Adipose tissue (tissue), 3 donors: ENCODE data around the gene MPPED1. TPM values are rescaled to one million over a fixed set of nuclear protein-coding genes. Genes with fewer than 3 reads are reported as not detected.

Source experiments
- H3K27ac ChIP-seq: one replicate; pipeline ENCODE4 v1.5.1; 2013; ENCODE audit warnings: low read depth, low read length
- WGBS, 3 donors: extraction: QIAGEN DNeasy Blood & Tissue Kit; methylation state at CpG; one replicate each; pipeline ENCODE4 v1.1.7; 2013; 5-methylcytosine and 5-hydroxymethylcytosine counted together
- polyA plus RNA-seq, 3 donors: library from polyadenylated mRNA; stranded (reverse); fragments of 200-250 nt; gene quantifications; one replicate each; pipeline ENCODE4 v1.2.3, GENCODE V29; 2013
- donor health status: healthy with polysubstance abuse.
- donor health status: Bipolar disorder and iron deficiency.
- donor health status: healthy.

MPPED1 gene
- polyA plus RNA-seq, 3 donors: 0.16 TPM; not detected in 2

DNA sequence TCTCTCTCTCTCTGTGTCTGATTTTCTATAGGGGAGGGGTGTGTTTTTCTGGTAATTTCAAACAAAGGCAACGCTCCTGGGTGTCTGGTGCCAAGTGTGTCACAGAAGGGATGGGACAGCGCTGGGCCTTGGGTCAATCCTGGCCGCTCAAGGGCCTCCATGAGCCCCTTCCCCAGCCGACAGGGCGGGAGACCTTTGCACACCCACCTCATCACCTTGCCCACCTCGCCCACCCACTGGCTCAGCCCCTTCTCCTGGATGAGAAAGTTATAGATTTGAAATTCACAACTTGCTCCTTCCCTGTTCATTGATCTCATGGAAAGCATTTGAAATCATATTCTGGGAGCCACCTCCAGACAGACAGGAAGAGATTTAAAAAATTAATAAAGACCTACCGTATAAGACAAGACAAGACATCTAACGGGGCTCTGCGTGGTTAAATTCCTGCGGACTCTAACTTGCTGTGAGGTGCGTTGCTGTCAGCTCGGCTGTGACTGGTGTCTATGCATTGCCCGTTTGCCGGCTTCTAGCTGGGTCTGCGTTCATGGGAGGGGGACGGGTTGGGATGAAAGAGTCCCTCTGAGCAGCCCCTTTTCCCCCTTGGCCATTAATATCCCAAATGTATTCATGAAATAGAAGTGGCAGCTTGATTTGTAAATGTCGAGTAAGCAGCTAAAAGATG lies 27.0 kb downstream of the MPPED1 start:
- no peak overlapping the region for H3K27ac ChIP-seq
- WGBS, 3 donors: 80 to 84% (median 80%) methylated on average over 17 of the region's 17 CpGs

- no peak overlapping the region for H3K27ac ChIP-seq
- WGBS, 3 donors: 67 to 72% (median 69%) methylated on average over 18 of the region's 18 CpGs
Measured at GRCh38 chr22:43439368-43440103, 27.7 kb downstream of the MPPED1 start.

DNA sequence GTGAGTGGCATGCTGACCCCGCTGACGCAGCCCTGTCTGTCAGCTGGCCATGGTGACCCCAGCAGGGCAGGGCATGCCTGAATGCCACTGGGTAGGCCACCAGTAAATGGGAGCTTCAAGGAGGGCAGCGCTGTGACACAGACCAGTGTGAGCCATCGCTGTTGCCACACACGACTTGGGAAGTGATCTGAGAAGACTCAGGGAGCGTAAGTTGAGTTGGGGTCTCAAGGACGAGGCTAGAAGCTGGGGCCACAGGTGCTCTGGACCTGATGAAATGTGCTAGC lies 28.2 kb downstream of the MPPED1 start:
- no peak overlapping the region for H3K27ac ChIP-seq
- 88 to 90% (median 88%) methylated on average over 7 of the region's 7 CpGs for WGBS, 3 donors

GRCh38 chr22:43440556-43440955 lies 28.7 kb downstream of the MPPED1 start:
- no peak overlapping the region for H3K27ac ChIP-seq
- 59 to 83% (median 61%) methylated on average over 4 of the region's 4 CpGs for WGBS, 3 donors

- WGBS, 3 donors: 67 to 76% (median 75%) methylated on average over 6 of the region's 6 CpGs
- H3K27ac ChIP-seq: no peak overlapping the region
Measured at GRCh38 chr22:43441216-43441615, 29.4 kb downstream of the MPPED1 start.

- no peak overlapping the region for H3K27ac ChIP-seq
- 57 to 67% (median 64%) methylated on average over 8 of the region's 8 CpGs for WGBS, 3 donors
Measured at GRCh38 chr22:43441751-43442150, 29.9 kb downstream of the MPPED1 start.

- 74 to 84% (median 78%) methylated on average over 16 of the region's 16 CpGs for WGBS, 3 donors
- no peak overlapping the region for H3K27ac ChIP-seq
Measured at GRCh38 chr22:43442386-43443151, 30.8 kb downstream of the MPPED1 start.

DNA sequence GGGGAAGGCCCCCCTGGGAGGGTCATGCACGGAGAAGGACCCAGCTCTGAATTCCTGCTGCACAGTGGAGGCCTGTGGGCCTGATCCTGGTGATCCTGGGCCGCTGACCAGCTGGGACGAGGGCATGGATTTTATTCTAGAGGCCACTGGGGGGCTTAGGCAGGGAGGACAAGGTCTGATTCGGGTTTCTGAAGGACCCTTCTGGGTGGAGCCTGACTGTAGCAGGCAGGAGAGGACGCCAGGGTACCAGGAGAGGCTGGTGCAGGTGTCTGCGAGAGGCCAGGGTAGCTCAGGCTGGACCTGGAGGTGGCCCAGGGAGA lies 31.3 kb downstream of the MPPED1 start:
- H3K27ac ChIP-seq: no peak overlapping the region
- 69 to 79% (median 77%) methylated on average over 6 of the region's 6 CpGs for WGBS, 3 donors

DNA sequence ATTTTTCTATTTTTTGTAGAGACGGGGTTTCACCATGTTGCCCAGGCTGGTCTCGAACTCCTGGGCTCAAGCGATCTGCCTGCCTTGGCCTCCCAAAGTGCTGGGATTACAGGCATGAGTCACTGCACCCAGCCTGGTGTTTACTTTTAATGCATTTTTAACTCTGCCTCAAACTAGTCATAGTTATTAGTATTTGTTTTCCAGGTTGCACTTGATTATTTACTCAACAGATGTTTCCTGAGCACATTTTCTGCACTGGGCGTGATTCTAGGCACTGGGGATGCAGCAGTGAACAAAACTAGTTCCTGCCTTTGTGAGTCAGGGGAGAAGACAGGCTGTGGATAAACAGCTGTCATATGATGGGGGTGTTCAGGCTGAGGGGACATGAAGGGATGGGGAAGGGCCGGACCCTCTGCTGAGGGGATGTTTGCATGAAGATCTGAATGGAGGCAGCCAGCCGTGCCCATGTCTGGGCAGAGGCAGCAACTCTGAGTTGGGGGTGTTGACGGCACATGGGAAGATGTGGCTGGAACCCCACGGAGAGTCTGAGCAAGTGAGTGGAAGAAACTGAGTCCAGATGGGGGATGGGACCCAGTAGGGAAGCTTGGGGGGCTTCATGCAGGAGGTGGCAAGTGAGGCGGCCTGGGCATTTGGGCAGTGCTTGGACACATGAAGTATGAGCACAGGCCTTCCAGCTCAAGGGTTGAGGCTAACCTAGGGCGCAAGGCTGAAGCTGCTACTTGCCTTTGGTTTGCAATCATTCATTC lies 34.4 kb downstream of the MPPED1 start:
- no peak overlapping the region for H3K27ac ChIP-seq
- WGBS, 3 donors: 72 to 78% (median 74%) methylated on average over 10 of the region's 10 CpGs

- H3K27ac ChIP-seq: no peak overlapping the region
- 30 to 37% (median 30%) methylated on average over 8 of the region's 8 CpGs for WGBS, 3 donors
Measured at GRCh38 chr22:43446916-43447315, 35.1 kb downstream of the MPPED1 start.

DNA sequence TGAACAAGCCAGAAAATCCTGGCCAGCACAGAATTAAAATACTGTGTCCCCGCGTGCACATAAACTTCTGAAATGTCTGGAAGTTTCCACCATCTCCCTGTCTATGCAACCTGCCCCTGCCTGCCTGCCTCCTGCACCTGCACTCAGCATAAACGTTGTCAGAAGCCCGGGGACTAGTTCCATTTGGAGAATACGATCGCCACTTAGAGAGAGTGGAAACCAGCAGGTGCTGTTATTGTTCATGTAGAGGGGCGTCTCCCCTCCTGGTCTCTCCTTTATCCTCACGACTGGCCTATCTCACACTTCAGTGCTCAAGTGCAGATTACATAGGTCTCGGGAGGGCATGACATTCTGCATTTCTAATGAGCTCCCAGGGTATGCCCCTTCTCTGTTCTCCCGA lies 35.6 kb downstream of the MPPED1 start:
- 42 to 59% (median 54%) methylated on average over 10 of the region's 10 CpGs for WGBS, 3 donors

GRCh38 chr22:43448048-43448447 lies 36.2 kb downstream of the MPPED1 start:
- no peak overlapping the region for H3K27ac ChIP-seq
- 47 to 71% (median 58%) methylated on average over 3 of the region's 3 CpGs for WGBS, 3 donors

More for the DNA sequence above, 35.6 kb downstream of the MPPED1 start:
- H3K27ac ChIP-seq: no peak overlapping the region

DNA sequence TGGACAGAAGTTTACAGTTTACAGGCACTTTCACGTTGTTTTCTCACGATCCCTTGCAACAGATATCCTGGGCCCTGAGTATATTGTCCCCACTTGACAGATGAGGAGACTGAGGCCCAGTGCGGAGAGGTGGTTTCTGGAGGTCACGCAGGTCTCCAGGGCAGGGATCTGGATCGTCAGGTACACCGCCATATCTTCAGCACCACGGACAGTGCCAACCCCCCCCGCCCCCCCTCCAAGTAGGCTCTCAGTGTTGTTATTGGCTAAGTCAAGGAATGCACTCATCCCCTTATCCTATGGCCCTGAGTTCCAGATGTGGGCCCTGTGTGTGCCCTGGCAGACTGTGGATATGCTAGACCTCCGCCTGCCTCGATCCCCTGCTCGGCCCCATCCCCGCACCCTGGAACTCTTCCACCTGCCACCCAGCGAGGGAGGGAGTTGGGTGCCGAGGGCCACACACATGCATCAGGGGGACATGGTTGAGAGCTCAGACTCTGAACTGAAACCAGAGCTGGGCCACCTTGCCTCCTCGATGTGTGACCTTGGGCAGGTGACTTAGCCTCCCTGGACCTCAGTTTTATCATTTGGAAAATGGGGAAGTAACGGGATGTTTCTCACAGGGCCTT lies 37.5 kb downstream of the MPPED1 start:
- no peak overlapping the region for H3K27ac ChIP-seq
- WGBS, 3 donors: 68 to 70% (median 70%) methylated on average over 15 to 16 of the region's 16 CpGs

- WGBS, 3 donors: 77 to 84% (median 82%) methylated on average over 11 of the region's 11 CpGs
- no peak overlapping the region for H3K27ac ChIP-seq
Measured at GRCh38 chr22:43449831-43450225, 38.0 kb downstream of the MPPED1 start.

DNA sequence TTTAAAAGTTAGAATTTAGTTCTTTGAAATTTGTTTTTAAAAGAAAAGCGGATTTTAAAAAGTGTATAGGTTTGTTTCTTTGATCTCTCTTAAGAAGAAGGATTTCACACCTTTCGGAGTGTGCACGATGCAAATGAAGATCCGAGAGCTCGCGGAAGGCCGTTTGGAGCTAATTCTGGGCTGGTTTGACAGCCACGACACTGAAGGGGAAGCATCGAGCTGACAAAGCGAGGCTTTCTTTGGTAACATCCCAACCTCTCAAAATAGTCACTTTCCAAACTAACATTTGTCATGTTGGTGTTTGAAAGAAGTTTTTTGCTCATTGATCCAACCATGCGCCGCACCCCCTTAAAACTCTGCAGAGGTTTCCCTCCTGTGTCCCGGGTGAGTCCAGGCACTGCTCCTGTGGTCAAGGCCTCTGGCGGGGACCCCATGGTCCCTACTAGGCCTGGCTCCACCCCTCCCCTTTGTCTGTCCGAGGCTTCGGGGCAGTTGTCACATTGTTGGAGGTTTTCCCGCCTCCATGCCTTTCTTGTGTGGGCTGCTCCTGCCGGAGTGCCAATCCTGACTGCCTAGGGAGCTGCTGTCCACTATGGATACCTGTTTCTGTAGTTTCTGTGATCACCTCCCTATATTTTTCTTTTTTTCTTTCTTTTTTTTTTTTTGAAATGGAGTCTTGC lies 39.7 kb downstream of the MPPED1 start:
- H3K27ac ChIP-seq: no peak overlapping the region
- WGBS, 3 donors: 65 to 72% (median 70%) methylated on average over 18 of the region's 18 CpGs

GRCh38 chr22:43455846-43456245 lies 44.0 kb downstream of the MPPED1 start:
- 18 to 29% (median 20%) methylated on average over 2 of the region's 2 CpGs for WGBS, 3 donors
- no peak overlapping the region for H3K27ac ChIP-seq

DNA sequence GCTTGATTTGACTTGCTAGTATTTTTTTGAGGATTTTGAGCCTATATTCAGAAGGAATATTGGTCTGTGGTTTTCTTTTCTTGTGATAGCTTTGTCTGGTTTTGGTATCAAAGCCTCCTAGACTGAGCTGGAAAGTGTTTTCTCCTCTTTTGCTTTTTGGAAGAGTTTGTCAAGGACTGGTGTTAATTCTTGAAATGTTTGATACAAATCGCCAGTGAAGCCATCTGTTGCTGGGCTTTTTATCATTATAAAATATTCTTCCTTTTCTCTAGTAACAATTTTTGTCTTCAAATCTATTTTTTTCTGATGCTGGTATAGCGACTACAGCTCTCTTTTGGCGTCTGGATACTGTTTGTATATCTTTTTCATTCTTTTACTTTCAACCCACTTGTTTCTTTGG lies 45.2 kb downstream of the MPPED1 start:
- 75 to 86% (median 85%) methylated on average over 3 of the region's 3 CpGs for WGBS, 3 donors
- no peak overlapping the region for H3K27ac ChIP-seq

- no peak overlapping the region for H3K27ac ChIP-seq
Measured at GRCh38 chr22:43462701-43463100, 50.9 kb downstream of the MPPED1 start.
